ENCODE results near the gene EYA3.

EYA3 gene

GRCh38 chr1:28070725-28071593 lies 17.5 kb downstream of the EYA3 start:
- DNase-seq (ENCODE audit: low spot score) = no peak

GRCh38 chr1:28067523-28068090 lies 20.8 kb downstream of the EYA3 start:
- no peak for DNase-seq (ENCODE audit: low spot score)

GRCh38 chr1:28066393-28067154 lies 21.8 kb downstream of the EYA3 start:
- DNase-seq (ENCODE audit: low spot score) = no peak

GRCh38 chr1:28064064-28064463 lies 24.3 kb downstream of the EYA3 start:
- no peak for DNase-seq (ENCODE audit: low spot score)

- no peak for DNase-seq (ENCODE audit: low spot score)
These were observed 25.6 kb downstream of the EYA3 start for GRCh38 chr1:28062806-28063205.

GRCh38 chr1:28058971-28059878 lies 29.2 kb downstream of the EYA3 start:
- DNase-seq (ENCODE audit: low spot score) = no peak

GRCh38 chr1:28058168-28058567 lies 30.2 kb downstream of the EYA3 start:
- no peak for DNase-seq (ENCODE audit: low spot score)

- no peak for DNase-seq (ENCODE audit: low spot score)
These were observed 32.1 kb downstream of the EYA3 start for GRCh38 chr1:28056129-28056925.

GRCh38 chr1:28050776-28051175 lies 37.6 kb downstream of the EYA3 start:
- DNase-seq (ENCODE audit: low spot score) = no peak

GRCh38 chr1:28046716-28047115 lies 41.7 kb downstream of the EYA3 start:
- DNase-seq (ENCODE audit: low spot score) = no peak

- DNase-seq (ENCODE audit: low spot score) = no peak
These were observed 42.6 kb downstream of the EYA3 start for GRCh38 chr1:28045777-28046176.

GRCh38 chr1:28044399-28044798 lies 44.0 kb downstream of the EYA3 start:
- no peak for DNase-seq (ENCODE audit: low spot score)

- no peak for DNase-seq (ENCODE audit: low spot score)
These were observed 49.1 kb downstream of the EYA3 start for GRCh38 chr1:28039341-28039740.

GRCh38 chr1:28037946-28038345 lies 50.5 kb downstream of the EYA3 start:
- no peak for DNase-seq (ENCODE audit: low spot score)

GRCh38 chr1:28037206-28037605 lies 51.2 kb downstream of the EYA3 start:
- no peak for DNase-seq (ENCODE audit: low spot score)

GRCh38 chr1:28036431-28036830 lies 52.0 kb downstream of the EYA3 start:
- DNase-seq (ENCODE audit: low spot score) = peak; percentile 8

- no peak for DNase-seq (ENCODE audit: low spot score)
These were observed 53.0 kb downstream of the EYA3 start for GRCh38 chr1:28035420-28035819.

GRCh38 chr1:28032281-28032680 lies 56.1 kb downstream of the EYA3 start:
- no peak for DNase-seq (ENCODE audit: low spot score)

- no peak for DNase-seq (ENCODE audit: low spot score)
These were observed 57.2 kb downstream of the EYA3 start for GRCh38 chr1:28031173-28031572.

GRCh38 chr1:28028873-28029654 lies 59.3 kb downstream of the EYA3 start:
- no peak for DNase-seq (ENCODE audit: low spot score)
